Renal cortical epithelial cell (primary cell): ENCODE measurements around the gene ZNF346. TPM values are rescaled to one million over a fixed set of nuclear protein-coding genes. Genes with fewer than 3 reads are reported as not detected.
"Not testable (repeated sequence)": the region's sequence is repeated elsewhere in the genome, so short reads cannot be mapped to it uniquely, and the experiment has no call there.

Experiments
- DNase-seq: peaks from one replicate; pipeline ENCODE4 v3.0.0-alpha.2; 2011; ENCODE audit warnings: low read depth
- total RNA-seq: library from RNA; depleted of rRNA; stranded (reverse); fragments of >200 nt; gene quantifications from 2 replicates; pipeline ENCODE4 v1.2.3, GENCODE V29; 2014

The ZNF346 gene
- total RNA-seq, 1 donor from 2014 or later = 23.8 TPM

DNA sequence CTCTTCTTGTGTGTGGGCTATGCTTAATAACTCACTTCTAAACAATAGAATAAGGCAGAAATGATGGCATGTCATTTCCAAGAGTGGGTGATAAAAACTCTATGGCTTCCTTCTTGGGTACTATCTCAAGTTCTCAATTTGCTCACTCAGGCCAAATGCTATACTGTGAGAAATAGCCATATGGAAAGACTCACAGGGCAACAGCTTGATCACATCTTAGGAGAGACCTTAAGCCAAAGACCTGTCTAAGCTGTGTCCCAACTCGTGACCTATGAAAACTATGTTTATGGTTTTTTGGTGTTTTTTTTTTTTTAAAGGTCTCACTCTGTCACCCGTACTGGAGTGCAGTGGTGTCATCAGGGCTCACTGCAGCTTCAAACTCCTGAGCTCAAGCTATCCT is 13.8 kb upstream of the ZNF346 start:
- no peak for DNase-seq

- DNase-seq = no peak
These were observed 12.3 kb upstream of the ZNF346 start for GRCh38 chr5:177010153-177010552.

GRCh38 chr5:177015156-177015555 is 7.3 kb upstream of the ZNF346 start:
- no peak for DNase-seq

- DNase-seq = no peak
These were observed 4.2 kb upstream of the ZNF346 start for GRCh38 chr5:177018341-177018740.

GRCh38 chr5:177020033-177020432 is 2.5 kb upstream of the ZNF346 start:
- DNase-seq = no peak

- no peak for DNase-seq
These were observed 788 bp downstream of the ZNF346 start for GRCh38 chr5:177023303-177023664.

- DNase-seq = no peak
These were observed 2.1 kb downstream of the ZNF346 start for GRCh38 chr5:177024559-177024958.

- no peak for DNase-seq
These were observed 2.7 kb downstream of the ZNF346 start for GRCh38 chr5:177025101-177025601.

GRCh38 chr5:177027665-177028064 is 5.2 kb downstream of the ZNF346 start:
- no peak for DNase-seq

GRCh38 chr5:177029498-177029897 is 7.0 kb downstream of the ZNF346 start:
- no peak for DNase-seq

- DNase-seq = no peak
These were observed 13.5 kb downstream of the ZNF346 start for GRCh38 chr5:177035976-177036375.

DNA sequence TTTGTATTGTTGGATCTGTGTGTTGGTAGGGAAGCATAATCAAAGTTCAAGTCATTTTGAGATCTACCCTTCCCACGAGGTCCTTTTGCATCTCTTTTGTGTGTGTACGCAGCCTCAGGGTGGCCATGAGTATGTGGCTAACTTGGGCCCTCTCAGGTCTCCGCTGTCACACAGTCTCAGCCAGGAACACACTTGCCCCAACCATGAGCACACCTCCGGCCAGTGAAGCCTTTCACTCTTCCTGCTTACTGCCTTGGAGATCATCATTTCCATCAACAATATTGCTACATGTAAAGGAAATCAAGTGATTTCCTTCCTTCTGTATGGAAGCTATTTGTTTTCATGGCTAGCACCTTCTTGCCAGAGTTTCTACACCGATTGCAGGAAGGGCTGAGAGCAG is 13.9 kb downstream of the ZNF346 start:
- DNase-seq = no peak

DNA sequence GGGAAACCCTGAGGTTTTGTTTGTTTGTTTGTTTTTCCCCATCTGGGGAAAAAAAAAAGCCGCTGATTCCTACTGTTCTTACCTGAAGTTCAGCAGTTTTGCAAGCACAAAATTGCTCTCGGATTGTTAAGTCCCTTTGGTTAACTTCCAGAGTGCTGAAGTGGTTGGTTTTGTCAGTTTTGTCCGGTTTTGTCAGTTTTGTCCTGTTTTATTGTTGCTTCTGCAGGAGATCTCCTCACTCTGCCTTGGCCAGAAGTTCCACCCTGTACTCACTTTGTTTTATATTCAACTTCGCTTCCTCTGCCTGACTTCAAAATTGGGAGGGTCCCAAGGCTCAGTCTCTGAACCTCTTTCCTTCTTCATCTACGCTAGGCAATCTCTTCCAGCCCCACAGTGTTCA is 14.4 kb downstream of the ZNF346 start:
- DNase-seq = no peak

DNA sequence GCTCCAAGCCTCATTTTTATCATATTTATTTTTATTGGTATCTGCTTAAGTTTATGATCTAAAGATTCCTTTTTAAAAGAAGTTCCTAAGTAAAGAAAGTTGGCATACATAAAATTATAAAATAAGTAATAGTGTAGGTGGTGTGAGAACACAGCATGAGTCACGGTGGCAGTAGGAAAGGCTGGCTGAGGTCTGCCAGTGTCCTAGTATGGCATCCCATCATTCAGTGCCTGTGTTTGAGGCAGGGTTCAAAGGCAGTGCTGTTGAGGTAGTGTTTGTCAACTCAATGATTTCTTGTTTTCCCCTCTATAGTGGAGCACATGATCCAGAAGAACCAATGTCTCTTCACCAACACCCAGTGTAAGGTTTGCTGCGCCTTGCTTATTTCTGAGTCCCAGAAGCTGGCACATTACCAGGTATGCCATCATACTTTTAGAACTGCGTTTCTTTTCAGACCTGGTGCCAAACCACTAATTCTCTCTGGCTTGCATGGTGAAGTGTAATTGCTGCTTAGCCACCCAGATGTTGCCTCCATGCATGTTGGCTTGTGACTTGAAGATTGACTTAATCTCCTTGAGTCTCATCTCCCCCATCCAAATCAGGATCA is 18.4 kb downstream of the ZNF346 start:
- DNase-seq = no peak

DNA sequence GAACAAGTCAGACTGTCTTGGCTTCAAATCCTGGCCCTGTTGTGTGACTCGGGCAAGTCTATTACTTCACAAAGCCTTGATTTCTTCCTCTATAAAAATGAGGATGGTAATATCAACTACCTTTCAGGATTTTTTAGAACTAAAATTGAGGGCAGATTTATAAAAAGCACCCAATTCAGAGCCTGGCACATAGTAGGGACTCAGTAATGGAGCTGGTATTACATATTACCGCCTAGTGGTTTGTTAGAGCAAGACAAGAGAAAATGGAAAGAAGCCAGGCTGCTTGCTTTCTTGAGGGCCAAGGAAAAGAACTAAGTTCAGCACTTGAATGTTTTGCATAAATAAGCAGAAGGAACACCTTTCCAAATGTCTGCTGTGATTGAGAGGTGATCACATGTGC is 19.4 kb downstream of the ZNF346 start:
- no peak for DNase-seq

DNA sequence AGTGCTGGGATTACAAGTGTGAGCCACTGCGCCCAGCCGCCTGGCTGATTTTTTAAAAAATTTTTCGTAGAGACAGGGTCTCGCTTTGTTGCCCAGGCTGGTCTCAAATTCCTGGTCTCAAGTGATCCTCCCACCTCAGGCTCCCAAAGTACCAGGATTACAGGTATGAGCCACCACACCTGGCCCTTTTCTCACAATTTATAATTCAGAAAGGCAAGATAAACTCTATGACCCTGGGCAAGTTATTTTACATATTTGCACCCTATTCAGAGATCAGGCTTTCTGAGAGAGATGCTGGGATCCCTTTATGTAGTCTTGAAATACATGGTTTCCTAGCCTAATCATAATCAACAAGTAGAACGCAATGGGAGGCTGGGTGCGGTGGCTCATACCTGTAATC is 20.6 kb downstream of the ZNF346 start:
- no peak for DNase-seq

- DNase-seq = no peak
These were observed 21.5 kb downstream of the ZNF346 start for GRCh38 chr5:177043958-177044357.

DNA sequence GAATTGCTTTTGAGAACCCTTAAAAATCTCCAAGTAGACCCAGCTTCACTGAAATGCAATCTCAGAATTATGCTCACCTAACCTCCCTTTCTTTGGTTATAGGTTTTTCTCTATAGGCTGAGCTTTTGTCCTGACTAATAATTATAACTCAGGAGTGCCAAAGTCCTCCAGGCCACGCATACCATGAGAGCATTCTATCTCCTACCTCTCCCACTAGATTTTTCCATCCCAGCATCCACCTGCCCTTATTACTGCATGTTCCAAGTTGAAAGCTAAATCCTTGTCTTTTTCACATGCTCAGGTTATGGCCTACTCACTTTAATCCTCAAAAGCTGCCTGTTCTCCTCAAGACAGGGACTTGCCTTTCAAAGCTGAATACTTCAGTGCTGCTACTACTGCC is 22.1 kb downstream of the ZNF346 start:
- DNase-seq = no peak

DNA sequence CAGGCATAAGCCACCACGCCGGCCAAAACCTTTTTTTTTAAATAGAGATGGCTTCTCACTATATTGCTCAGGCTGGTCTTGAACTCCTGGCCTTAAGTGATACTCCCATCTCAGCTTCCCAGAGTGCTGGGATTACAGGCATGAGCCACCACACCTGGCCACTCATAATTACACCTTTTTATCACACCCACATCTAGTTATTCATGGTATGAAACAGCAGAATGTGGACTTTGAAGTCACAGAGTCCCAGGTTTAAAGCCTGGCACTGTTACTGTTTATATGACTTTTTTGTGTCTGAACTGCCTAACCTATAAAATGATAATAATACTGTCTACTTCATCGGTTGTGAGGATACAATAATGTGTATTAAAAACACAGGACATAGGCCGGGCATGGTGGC is 23.1 kb downstream of the ZNF346 start:
- no peak for DNase-seq

- DNase-seq = not testable (repeated sequence)
These were observed 26.0 kb downstream of the ZNF346 start for GRCh38 chr5:177048531-177048930.

DNA sequence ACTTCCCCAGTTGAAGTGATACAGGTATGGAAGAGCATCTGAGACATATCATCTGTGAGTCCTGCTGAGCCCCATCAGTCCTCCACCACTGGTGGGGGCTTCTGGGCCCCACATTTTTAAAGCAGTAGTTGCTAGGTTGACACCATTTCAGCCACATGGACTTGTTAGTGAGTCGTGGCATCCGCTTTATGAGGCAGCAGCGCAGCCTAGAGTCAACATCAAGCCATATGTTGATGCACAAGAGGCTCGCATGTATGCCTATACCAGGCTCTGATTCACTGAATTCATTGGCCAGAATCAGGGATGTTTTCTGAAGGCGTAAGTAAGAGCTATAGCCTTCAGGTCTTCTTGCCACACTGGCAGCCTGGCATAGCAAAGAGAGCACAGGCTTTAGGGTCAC is 26.8 kb downstream of the ZNF346 start:
- no peak for DNase-seq

DNA sequence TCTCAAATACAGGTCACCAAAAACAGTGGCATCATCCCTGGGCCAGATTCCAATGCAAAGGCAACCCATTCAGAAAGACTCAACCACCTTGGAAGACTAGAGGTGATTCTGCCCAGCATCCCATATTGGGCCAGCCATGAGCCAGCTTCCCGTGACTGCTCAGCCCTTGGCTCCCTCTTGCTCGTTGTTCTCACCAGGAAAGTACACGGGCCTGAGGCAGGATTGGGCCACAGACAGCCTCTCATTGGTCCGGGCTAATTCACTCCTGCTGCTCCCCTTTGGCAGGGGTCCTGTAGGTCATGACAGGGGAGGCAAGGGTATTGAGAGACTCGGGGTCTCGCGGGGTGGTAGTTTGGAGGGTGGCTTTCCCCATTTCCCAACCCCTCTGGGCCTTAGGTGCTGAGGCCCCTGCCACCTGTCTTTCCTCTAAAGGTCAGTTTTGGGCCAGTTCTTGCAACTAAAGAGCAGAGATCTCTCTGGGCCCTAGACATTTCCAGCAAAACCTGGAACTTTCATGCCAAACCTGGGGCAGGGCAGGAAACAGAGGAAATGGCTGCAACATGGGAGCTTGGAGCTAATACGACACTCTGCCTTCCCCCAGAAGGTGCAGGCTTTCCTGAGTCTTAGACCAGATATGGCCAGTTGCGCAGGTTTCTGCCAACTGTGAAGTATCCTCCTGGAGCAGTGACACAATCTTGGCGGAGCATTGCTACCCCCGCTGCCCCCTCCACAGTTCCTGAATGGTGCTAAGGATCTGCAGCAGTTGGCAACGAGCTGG is 42.2 kb downstream of the ZNF346 start:
- DNase-seq = no peak

GRCh38 chr5:177065491-177065890 is 43.0 kb downstream of the ZNF346 start:
- no peak for DNase-seq

GRCh38 chr5:177066224-177066623 is 43.7 kb downstream of the ZNF346 start:
- DNase-seq = no peak
